IPS-NIHi7 (cell line): ENCODE data around the gene ZBTB16.
A peak's percentile ranks its signal among the peaks of the same experiment; 100 is the strongest.
"Not testable (repeated sequence)": the region's sequence is repeated elsewhere in the genome, so short reads cannot be mapped to it uniquely, and the experiment has no call there.

ENCODE experiments used
- DNase-seq: peaks from one replicate; pipeline ENCODE4 v3.0.0; 2012; ENCODE audit warnings: mixed read lengths; ENCODE audit errors: extremely low spot score

Gene ZBTB16

DNA sequence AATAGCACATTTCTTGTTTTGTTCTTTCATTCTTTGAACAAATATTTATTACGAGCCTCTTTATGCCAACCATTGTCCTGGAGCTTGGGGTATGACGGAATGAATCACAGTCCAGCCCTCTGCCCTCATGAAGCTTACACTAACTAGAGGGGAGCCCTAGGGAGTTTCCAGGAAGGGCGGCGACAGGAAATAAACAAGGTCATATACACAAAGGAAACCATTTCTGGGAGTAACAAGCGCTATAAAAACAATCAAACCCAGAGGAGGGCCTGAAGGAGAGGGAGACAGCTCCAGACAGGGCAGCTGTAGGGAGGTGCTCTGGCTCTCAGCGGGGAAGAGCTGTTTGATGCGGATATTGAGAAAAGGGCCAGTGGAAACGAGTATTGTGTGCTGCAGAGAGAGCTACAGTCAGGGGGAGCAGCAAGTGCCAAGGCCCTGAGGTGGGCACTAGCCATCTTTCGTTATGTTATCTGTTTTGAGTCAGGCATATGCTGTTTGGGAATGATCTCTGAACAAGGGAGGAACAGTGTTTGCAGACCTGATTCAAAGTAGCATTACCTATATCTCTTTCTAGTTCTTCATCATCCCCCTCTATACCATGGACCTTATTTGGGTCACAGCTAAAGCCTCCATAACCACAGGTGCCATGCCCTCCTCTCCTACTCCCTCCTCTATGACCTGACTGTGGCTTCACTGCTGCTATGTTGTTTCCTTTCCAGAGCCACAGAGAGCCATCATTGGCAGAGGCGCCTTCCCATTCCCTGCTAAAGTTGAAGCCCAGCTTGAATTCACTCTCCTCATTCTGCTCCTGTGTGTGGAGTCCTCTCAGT, 15.3 kb upstream of the ZBTB16 start:
- no peak for DNase-seq

DNA sequence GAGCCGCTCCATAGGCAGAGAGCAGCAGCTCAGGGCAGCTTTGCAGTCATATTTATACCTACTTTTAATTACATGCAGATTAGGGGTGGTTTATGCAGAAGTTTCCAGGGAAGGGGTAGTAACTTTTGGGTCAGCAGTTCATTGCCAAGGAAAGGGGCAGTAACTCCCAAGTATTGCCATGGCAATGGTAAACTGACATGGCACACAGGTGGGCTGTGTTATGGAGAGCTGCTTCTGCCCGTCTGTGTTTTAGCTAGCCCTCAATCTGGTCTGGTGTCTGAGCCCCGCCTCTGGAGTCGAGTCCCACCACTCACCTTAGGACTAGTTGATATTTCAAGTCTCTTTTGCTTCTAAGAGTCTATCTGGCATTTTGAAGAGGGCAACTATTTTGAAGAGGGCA, 12.2 kb upstream of the ZBTB16 start:
- DNase-seq: no peak

DNA sequence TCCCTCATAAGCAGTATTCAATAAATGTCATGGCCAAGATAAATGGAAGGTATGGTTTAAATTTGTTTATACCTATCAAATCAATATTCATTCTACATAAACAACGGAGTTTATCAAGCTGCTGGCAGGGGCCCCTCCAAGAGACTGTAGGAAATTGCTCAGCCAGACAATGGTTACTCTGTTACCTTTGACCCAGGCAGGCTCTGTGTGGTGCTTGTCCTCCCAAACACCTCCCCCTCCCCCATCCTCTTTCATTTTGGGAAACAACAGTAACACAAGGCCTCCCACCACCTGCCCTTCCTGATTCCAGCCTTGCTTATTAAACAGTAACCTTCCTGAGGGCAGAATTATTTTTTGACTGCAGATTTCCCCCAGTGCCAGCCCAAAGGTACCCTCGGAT, 10.5 kb upstream of the ZBTB16 start:
- DNase-seq: peak; percentile 15

DNA sequence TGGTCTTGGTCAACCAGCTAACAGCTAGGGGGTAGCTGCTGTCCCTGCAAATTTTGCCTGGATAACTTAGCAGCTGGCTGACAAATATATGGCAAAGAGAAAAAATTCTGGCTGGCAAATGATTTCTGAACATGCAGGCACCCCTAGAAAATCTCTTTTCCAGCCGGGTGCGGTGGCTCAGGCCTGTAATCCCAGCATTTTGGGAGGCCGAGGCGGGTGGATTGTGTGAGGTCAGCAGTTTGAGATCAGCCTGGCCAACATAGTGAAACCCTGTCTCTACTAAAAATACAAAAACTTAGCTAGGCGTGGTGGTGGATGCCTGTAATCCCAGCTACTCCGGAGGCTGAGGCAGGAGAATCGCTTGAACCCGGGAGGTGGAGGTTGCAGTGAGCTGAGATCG, 9.7 kb upstream of the ZBTB16 start:
- not testable (repeated sequence) for DNase-seq

DNA sequence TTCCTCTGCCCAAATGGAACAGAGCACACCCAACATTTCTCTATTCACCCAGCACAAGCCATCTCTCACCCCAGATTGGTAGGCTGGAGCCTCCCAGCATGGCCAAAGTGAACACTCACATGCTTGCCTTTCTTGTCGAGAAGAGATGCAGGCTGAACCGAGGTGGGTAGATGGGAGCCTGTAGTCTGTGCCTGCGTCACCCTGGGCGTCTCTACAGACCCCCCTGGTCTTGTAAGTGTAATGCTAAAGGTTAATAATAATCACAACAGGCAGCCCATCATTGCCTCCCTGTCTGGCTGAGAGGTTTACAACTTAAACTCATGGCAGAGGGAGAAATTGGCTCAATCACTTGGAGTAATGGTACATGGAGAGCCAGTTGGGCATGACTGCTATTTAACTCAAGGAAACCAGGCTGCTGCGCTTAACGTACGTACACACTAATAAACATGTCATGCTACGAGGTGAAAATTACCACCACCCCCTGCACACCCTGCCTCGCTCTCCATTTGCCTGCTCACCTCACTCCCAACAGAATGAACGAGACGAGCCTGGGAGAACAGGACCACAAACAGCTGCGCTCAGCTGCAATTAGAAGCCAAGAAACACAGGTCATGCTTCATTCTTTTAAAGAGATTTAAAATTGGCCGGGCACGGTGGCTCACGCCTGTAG, 9.1 kb upstream of the ZBTB16 start:
- no peak for DNase-seq

DNA sequence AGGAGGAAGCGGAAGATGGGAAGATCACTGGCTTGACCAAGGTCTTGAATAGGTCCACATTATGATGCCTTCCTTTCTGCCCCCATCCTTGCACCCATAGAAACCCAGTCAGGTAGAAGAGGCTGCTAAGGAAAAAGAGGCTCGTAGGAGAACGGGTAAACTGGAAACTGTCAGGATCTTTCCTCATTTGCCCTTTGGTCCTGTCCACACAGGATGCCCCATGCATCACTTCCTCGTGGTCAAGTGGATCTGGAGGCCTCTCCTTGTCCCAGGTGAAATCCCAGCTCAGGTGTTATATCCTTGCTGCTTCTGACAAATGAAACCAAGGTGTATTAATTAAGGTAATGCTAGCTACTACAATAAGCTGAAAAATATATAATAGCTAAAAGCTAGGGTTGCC, 8.0 kb upstream of the ZBTB16 start:
- DNase-seq: no peak

DNA sequence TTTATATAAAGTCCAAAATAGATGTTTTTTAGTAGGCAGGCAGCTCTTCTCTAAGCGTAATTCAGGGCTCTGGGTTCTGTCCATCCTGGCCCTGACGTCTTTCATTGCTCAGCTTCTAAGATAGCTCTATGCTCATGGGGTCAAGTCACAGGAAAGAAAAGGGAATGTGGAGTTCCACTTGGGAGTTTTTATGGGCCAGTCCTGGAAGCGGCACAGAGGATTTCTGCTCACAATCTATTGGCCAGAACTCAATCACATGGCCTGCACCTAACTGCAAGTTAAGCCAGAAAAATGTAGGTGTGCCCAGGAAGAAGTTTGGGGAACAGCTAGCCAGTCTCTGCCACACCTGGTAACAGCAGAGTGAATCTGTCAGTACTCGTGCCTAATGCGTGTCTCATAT, 7.4 kb upstream of the ZBTB16 start:
- DNase-seq: no peak

DNA sequence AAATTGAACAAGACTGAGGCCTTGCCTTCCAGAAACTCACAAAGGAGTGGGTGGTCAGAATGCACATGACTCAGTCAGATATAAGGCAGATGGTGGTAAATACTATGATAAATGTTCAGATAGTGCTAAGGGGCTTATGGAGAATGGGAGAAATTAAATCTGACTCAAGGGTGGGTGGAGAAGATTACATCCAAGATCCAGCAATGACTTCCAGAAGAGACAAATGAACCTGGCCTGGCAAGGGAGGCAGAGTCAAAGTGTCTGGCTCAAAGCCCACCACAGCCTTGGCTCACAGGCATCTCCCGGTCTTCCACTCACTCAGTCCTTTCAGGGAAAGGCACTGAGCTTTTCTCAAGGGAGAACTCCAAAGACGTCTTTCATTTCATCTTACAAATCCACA, 6.1 kb upstream of the ZBTB16 start:
- no peak for DNase-seq

DNA sequence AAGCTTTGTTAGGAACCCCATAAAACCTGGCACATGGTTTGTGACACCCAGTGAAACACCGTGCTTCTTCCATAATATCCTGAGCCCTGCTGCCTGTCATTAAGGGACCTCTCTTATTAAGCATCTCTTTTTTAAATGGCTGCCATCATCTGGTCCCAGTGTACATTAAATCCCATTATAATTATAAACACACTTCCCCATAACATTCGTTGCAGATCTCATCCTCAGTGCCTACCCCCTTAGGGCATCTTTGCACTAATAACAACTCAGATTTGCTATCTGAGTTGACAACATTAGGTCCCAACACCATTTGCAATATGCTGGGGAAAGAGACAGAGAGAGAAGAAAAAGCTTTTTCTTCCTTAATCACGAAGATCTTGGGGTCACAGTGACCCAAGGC, 4.7 kb upstream of the ZBTB16 start:
- no peak for DNase-seq

DNA sequence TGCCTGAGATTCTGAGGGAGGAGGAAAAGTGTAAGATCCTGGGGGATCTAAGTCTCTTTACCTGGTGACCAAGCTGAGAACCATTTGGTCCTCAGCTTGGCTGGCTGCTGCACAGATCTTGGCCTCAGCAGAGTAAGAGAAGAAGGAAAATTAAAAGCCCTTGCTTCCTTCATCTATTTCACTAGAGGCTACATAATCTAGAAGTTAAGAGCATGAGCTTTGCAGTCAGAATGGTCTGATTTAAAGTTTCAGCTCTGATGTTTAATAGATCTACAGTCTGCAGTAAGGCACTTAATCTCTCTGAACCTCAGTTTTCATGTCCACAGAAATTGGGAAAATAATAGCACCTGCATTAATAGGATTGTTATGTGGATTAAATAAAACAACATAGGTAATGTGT, 3.1 kb upstream of the ZBTB16 start:
- DNase-seq: no peak

DNA sequence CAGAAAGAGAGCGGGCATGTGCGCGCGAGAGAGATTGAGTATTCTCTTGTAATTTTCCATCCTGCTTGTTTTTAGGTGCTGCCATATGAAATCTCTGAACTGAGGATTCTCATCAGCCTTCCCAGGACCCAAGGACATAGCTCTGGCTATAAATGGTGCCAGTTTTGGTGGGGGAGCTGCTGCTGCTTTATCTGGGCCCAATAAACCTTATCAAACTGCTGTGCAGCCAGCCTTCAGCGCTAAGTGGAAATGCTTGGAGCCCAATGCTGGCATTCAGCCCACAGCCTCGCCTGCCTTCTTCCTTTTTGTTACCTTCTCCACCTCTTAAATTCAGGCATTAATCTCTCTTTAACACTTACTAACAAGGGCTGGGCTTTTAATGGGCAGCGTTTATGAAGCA, 2.4 kb upstream of the ZBTB16 start:
- DNase-seq: no peak

DNA sequence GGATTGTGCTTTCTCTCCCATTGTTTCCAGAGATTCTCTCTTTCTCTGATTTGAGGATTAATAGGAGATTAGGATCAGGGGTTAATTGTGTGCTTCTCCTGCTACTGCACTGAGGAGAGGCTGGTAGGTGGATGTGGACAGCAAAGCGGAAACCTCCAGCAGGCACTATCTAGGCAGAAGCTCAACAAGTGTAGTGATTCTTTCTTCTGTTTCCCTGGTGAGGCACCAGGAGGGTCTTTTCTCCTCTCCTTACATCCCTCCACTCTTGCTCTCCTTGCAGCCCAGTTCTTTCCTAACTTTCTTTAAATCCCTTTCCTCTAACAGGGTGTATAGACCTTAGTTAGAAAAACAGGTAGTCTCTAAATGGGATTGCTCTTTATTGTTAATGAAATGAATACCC, 1.9 kb upstream of the ZBTB16 start:
- no peak for DNase-seq

DNA sequence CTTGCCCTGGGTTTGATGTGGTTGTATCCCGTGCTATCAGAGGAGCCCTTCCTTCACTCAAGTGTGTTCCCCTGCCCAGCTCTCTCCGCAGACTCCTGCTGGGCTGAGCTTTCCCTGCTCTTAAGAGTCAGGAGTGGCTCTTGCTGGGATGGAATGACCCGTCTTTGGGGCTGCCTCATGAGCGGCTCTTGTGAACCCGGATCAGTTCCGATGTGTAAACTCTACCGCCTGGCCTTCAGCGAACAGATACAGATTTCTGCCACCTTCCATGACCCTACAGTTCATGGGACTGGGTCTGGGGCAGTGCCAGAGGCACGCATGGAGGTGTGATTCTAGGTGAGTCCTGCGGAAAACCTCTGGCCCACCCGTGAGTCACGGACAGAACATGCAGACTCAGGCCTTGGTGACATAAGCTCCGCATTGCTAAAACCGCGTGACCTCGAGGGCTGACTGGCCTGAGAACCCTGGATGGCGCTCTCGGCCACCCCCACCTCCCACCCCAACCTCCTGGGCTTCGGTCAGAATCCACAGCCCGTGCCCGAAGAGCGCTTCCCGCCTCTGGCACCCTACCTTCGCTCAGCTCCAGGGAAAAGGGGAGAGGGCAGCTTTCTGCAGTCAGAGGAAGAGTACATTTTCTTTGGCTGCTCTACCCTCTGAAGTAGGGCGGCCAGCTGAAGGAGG, 1.3 kb upstream of the ZBTB16 start:
- peak; percentile 25 for DNase-seq

DNA sequence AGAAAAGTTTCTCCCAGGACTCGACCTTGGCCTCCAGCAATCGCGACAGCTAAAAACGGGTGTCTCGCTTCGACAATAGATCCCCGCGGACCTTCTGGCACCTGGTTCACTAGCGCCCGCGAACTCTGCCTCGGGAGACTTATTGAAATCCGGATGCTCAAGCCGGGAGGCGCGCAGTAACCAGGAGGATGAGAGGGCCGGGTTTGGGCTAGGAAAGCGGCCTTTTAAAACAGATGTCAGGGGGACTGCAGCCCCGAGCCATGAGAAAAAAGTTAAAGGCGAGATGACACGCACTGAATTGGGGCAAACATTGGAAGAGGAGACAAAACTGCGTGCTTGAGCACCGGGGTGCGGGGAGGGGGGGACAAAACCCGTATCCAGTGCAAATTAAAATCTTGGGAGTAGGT, 637 bp upstream of the ZBTB16 start:
- DNase-seq: no peak

DNA sequence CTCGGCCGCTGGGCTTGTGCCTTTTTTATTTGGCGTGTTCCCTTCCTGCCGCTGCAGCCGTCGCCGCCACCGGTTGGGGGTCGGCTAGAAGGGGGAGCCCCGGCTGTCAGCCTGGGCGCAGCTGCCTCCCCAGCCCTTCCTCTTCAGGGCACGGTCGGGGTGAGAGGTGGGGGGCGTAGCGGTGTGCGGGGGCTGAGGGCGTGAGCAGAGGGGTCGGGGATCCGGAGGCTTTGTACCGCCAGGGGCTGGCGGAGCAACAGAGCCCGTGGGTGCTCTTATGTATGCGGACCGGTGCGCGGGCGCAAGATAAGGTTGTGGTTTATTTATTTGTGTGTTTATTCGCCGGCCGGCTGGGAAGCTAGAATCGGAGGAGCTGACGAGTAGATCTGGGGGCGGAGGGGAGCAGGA, 477 bp downstream of the ZBTB16 start:
- no peak for DNase-seq

DNA sequence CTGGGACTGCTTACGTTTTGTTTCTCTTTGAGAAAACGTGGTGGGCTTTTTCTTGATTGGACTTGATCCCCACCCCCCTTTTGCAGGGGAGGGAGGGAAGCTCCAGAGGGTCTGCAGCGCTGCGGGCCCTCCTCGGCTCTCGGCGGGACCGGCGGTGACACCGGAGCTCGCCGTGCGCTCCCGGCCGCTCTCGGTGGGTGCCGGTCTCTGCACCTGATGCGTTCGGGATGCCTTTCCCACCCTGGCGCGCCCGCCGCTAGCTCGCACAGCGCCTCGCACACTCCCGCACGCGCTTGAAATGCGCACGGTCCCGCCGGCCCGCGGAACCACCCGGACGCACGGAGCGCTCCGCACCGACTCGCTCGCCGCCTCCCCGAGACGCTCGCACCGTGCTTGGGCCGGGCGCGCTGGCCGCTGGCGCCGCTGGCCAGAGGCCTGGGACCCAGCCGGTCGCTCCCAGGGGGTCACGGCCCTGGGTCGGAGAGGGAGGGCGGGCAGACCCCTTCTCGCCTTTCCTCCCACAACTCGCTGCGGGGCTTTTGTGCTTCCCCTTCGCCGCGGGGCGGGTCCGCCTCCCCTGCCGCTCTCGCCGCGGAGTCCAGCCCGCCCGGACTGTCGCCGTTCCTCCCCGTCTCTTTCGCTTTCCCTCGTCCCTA, 1.0 kb downstream of the ZBTB16 start:
- DNase-seq: no peak

DNA sequence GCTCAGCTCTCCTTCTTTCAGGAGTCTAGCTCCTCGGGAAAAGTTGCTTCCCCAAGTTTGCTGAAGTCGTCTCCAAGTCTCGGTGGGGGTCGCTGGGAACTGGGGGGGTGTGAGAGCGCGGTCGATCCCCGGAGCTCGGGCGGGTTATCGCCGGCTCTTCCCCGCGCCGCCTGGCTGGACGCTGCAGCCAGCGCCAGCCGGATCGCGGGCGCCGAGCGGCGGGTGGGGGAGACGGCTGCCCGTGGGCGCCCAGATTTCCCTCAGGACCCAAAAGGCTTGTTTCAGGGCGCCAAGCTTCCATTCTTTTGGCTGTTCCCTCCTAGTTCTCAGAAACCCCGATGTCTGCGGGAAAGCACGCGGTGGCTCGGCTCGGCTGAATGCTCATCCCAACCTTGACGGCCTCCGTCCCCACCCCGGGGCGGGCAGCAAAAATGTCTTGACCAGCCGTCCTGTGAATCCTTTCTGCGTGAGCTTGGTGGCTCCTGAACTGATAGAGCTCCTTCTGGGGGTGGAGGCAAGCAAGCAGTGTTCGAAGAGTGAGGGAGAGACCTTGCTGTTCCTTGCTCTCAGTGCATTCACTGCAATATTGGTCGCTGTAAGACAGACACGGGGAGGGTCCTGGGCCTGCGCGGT, 1.7 kb downstream of the ZBTB16 start:
- no peak for DNase-seq

DNA sequence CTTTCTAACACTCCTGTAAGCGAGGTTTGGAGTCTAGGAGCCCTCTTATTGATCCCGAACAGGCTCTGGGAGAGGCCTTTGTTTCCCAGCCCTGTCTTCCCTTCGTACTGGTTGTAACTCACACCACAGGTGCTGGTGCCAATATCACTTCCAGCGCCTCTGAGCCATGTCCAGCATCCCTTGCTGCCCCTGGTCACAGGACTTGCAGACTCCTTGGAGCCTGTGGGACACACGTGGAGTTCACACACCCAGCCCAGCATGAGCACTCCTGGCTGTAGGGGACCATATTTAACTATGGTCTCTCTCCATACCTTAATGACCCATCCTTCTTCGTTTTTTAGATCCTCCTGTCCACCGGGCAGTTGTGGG, 2.2 kb downstream of the ZBTB16 start:
- no peak for DNase-seq

DNA sequence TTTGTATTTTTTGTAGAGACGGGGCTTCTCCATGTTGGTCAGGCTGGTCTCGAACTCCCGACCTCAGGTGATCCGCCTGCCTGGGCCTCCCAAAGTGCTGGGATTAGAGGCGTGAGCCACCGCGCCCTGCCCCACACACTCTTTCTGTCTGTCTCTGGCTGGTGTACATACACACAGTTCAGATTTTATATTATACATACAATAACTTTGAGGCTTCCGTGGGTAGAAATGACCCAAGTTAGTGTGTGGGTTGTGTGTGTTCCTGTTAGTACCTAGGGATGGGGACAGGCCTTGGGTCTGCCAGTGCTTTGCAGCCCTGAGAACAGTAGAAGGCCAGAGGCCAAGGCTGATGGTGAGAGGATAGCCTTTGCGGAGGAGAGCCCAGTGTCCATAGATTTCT, 2.8 kb downstream of the ZBTB16 start:
- DNase-seq: no peak

DNA sequence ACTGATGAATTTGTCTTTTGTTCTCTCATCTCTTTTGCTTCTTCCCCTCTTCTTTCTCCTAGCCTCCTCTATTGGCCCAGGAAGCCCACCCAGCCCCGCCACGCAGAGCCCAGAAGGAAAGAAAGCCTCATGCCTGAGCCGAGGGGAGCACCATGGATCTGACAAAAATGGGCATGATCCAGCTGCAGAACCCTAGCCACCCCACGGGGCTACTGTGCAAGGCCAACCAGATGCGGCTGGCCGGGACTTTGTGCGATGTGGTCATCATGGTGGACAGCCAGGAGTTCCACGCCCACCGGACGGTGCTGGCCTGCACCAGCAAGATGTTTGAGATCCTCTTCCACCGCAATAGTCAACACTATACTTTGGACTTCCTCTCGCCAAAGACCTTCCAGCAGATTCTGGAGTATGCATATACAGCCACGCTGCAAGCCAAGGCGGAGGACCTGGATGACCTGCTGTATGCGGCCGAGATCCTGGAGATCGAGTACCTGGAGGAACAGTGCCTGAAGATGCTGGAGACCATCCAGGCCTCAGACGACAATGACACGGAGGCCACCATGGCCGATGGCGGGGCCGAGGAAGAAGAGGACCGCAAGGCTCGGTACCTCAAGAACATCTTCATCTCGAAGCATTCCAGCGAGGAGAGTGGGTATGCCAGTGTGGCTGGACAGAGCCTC, 3.8 kb downstream of the ZBTB16 start:
- DNase-seq: no peak

DNA sequence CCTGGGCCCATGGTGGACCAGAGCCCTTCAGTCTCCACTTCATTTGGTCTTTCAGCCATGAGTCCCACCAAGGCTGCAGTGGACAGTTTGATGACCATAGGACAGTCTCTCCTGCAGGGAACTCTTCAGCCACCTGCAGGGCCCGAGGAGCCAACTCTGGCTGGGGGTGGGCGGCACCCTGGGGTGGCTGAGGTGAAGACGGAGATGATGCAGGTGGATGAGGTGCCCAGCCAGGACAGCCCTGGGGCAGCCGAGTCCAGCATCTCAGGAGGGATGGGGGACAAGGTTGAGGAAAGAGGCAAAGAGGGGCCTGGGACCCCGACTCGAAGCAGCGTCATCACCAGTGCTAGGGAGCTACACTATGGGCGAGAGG, 4.3 kb downstream of the ZBTB16 start:
- DNase-seq: no peak

DNA sequence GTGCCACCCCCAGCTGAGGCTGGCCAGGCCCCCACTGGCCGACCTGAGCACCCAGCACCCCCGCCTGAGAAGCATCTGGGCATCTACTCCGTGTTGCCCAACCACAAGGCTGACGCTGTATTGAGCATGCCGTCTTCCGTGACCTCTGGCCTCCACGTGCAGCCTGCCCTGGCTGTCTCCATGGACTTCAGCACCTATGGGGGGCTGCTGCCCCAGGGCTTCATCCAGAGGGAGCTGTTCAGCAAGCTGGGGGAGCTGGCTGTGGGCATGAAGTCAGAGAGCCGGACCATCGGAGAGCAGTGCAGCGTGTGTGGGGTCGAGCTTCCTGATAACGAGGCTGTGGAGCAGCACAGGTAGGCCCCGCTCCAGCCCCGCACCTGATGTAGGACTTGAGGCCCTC, 4.7 kb downstream of the ZBTB16 start:
- DNase-seq: no peak
